PFSK-1 (cell line): ENCODE measurements around the gene RHNO1.

ENCODE experiments used
- POLR2AphosphoS5 ChIP-seq: IDR thresholded peaks from 2 replicates; pipeline ENCODE4 v1.6.1; 2012; ENCODE audit warnings: low read depth, mild to moderate bottlenecking, control low read depth, low read length, moderate library complexity
- SIN3A ChIP-seq: IDR thresholded peaks from 2 replicates; pipeline ENCODE4 v1.6.1; 2012; ENCODE audit warnings: mild to moderate bottlenecking, low read length, moderate library complexity, borderline replicate concordance; ENCODE audit not compliant: insufficient read depth
- TAF1 ChIP-seq: IDR thresholded peaks from 2 replicates; pipeline ENCODE4 v1.6.1; 2012; ENCODE audit warnings: low read length, control low read depth, borderline replicate concordance; ENCODE audit not compliant: insufficient read depth
- TF ChIP-seq, protein P1 (sequence below), 2 experiments: IDR thresholded peaks; 2 replicates each; pipeline versions ENCODE4 v1.6.1 to v1.8.0; 2011 to 2012; ENCODE audit warnings: low read depth in 2 of 2, low read length in 2 of 2, control low read depth in 1 of 2, inconsistent platforms in 1 of 2, mild to moderate bottlenecking in 1 of 2, moderate library complexity in 1 of 2; ENCODE audit not compliant: insufficient read depth in 1 of 2

DNA sequence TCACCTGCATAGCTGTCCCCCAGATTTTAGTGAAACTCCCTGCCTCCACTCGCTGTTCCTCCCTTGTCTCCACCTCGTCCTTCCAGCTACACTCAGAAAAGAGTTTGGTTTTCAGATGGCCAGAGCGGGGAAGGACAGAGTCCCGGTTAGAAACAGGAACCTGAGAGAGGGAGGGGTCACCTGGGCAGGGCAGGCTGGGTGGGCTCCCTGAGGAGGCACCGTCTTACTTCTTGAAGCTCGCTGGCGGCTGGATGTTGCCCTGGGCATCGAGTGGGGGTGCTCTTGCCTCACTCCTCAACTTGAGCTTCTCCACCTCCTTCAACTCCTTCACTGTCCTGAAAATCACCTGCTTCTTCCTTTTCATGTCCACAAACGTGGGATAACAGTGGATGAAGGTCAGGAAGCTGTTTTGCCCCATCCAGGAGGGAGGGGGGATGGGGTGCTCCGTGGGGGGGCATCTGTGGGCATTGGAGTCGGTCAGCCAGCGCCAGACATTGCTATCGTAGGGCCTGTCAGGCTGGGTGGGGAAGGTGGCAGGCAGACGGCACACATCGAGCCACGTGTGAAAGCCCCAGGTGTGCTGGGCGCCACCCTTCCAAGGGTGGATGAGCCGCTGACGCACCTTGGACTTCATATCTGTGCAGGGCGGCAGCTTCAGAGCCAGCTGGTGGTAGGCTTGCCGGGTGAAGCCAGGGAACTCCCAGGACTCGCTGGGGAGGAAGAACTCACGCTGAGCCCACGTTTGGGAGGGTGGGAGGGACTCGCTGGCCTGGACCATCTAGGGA lies 22.2 kb upstream of the RHNO1 start:
- TF ChIP-seq POLR2AphosphoS5 (no peak), SIN3A (no peak), TAF1 (no peak)
- TF ChIP-seq, protein P1, sequence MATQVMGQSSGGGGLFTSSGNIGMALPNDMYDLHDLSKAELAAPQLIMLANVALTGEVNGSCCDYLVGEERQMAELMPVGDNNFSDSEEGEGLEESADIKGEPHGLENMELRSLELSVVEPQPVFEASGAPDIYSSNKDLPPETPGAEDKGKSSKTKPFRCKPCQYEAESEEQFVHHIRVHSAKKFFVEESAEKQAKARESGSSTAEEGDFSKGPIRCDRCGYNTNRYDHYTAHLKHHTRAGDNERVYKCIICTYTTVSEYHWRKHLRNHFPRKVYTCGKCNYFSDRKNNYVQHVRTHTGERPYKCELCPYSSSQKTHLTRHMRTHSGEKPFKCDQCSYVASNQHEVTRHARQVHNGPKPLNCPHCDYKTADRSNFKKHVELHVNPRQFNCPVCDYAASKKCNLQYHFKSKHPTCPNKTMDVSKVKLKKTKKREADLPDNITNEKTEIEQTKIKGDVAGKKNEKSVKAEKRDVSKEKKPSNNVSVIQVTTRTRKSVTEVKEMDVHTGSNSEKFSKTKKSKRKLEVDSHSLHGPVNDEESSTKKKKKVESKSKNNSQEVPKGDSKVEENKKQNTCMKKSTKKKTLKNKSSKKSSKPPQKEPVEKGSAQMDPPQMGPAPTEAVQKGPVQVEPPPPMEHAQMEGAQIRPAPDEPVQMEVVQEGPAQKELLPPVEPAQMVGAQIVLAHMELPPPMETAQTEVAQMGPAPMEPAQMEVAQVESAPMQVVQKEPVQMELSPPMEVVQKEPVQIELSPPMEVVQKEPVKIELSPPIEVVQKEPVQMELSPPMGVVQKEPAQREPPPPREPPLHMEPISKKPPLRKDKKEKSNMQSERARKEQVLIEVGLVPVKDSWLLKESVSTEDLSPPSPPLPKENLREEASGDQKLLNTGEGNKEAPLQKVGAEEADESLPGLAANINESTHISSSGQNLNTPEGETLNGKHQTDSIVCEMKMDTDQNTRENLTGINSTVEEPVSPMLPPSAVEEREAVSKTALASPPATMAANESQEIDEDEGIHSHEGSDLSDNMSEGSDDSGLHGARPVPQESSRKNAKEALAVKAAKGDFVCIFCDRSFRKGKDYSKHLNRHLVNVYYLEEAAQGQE (IDR thresholded peaks at IDR 0.05; ENCODE audit: insufficient read depth in 1 of 2, low read depth in 2 of 2, low read length in 2 of 2), result no peak
